Tibial nerve (tissue), 4 donors: ENCODE results near the gene RAB8B.

ENCODE experiments used
- CTCF ChIP-seq, 5 experiments: fragments of 200-600 bp in 3 of 5; fragments of 450-650 bp in 2 of 5; sonication (generic) in 3 of 5; IDR thresholded peaks; one replicate each; pipeline ENCODE4 v1.5.1; 2016 to 2019; ENCODE audit warnings: antibody characterized with exemption in 5 of 5, mild to moderate bottlenecking in 3 of 5, moderate library complexity in 2 of 5
- EP300 ChIP-seq, 2 donors: sonication (generic); formaldehyde crosslinking; IDR thresholded peaks; one replicate each; pipeline ENCODE4 v1.6.1; 2017; ENCODE audit warnings: antibody characterized with exemption in 2 of 2, mild to moderate bottlenecking in 1 of 2

- TF ChIP-seq EP300 (IDR thresholded peaks at IDR 0.05) (no peak), CTCF (IDR thresholded peaks at IDR 0.05) (no peak)
Observed at GRCh38 chr15:63165166-63165859, 24.1 kb upstream of the RAB8B start.
